Progenitor cell of endocrine pancreas (in vitro differentiated cells): ENCODE results near the gene RXRA. TPM values are rescaled to one million over a fixed set of nuclear protein-coding genes. Genes with fewer than 3 reads are reported as not detected.

Source experiments
- DNase-seq: peaks from one replicate; pipeline ENCODE4 v3.0.0; 2021; ENCODE audit warnings: low spot score; ENCODE audit not compliant: unreplicated experiment
- H3K27ac Mint-ChIP-seq: 2 replicates; pipeline ENCODE4 v1.8.0; 2021; ENCODE audit warnings: mild to moderate bottlenecking, moderate library complexity, mixed read lengths
- H3K27me3 Mint-ChIP-seq: 2 replicates; pipeline ENCODE4 v1.8.0; 2021; ENCODE audit warnings: mixed read lengths
- H3K36me3 Mint-ChIP-seq: 2 replicates; pipeline ENCODE4 v1.8.0; 2022; ENCODE audit warnings: mixed read lengths; ENCODE audit not compliant: insufficient read depth
- H3K4me1 Mint-ChIP-seq: 2 replicates; pipeline ENCODE4 v1.8.0; 2021; ENCODE audit warnings: low read depth, mixed read lengths
- H3K4me3 Mint-ChIP-seq: 2 replicates; pipeline ENCODE4 v1.8.0; 2021; ENCODE audit warnings: low read depth, mild to moderate bottlenecking, moderate library complexity, mixed read lengths
- H3K9me3 Mint-ChIP-seq: 2 replicates; pipeline ENCODE4 v1.8.0; 2021; ENCODE audit warnings: low read depth, mixed read lengths
- total RNA-seq: library from RNA; stranded (reverse); gene quantifications from 2 replicates; pipeline ENCODE4 v1.2.1, GENCODE V29; 2021
- TF ChIP-seq, protein P1 (sequence below): fragments of 200-600 bp; sonication (generic); IDR thresholded peaks from one replicate; pipeline ENCODE4 v1.5.0; 2021; ENCODE audit warnings: antibody characterized with exemption, mild to moderate bottlenecking; ENCODE audit not compliant: unreplicated experiment

The RXRA gene
- total RNA-seq, 1 donor from 2014 or later, result 64.8 TPM

DNA sequence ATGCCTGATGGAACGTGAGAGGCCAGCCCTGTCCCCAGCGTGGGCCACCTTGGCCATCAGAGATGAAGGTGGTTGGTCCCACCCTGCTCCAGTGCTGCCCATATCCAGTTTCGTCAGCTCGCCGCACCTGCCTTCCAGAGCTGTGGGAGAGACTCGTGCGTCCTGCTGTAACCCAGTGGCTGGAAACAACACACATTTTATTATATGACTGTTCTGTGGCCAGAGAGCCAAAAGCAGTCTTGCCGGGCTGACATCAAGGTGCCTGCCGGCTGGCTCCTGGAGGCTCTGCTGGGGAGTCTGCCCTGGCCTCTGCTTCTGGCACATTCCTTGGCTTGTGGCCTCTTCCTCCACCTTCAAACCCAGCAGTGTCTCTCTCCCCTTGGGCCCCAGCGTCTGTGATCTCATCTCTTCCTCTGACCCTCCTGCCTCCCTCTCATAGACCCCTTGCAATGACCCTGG is 94.7 kb downstream of the RXRA start:
- no peak overlapping the region for H3K4me3 Mint-ChIP-seq
- no peaks in the 10 kb centered on the region for H3K4me1 Mint-ChIP-seq
- H3K27ac Mint-ChIP-seq, result no peak overlapping the region
- no peaks in the 10 kb centered on the region for H3K36me3 Mint-ChIP-seq
- DNase-seq, result no peak
- no peaks in the 10 kb centered on the region for H3K9me3 Mint-ChIP-seq
- TF ChIP-seq, protein P1, sequence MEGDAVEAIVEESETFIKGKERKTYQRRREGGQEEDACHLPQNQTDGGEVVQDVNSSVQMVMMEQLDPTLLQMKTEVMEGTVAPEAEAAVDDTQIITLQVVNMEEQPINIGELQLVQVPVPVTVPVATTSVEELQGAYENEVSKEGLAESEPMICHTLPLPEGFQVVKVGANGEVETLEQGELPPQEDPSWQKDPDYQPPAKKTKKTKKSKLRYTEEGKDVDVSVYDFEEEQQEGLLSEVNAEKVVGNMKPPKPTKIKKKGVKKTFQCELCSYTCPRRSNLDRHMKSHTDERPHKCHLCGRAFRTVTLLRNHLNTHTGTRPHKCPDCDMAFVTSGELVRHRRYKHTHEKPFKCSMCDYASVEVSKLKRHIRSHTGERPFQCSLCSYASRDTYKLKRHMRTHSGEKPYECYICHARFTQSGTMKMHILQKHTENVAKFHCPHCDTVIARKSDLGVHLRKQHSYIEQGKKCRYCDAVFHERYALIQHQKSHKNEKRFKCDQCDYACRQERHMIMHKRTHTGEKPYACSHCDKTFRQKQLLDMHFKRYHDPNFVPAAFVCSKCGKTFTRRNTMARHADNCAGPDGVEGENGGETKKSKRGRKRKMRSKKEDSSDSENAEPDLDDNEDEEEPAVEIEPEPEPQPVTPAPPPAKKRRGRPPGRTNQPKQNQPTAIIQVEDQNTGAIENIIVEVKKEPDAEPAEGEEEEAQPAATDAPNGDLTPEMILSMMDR, result no peak
- no peaks in the 10 kb centered on the region for H3K27me3 Mint-ChIP-seq

DNA sequence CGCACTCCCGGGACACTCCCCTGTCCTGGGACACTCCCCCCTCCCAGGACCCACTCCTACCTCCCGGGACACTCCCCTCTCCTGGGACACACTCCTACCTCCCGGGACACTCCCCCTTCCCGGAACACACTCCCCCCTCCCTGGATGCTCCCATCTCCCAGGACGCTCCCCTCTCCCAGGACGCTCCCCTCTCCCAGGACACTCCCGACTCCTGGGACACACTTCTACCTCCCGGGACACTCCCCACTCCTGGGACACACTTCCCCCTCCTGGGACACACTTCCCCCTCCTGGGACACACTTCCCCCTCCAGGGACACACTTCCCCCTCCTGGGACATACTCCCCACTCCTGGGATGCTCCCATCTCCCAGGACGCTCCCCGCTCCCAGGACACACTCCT is 95.6 kb downstream of the RXRA start:
- Mint-ChIP-seq H3K27ac (no peak overlapping the region), H3K9me3 (no peaks in the 10 kb centered on the region), H3K4me1 (no peaks in the 10 kb centered on the region), H3K36me3 (no peaks in the 10 kb centered on the region), H3K27me3 (no peaks in the 10 kb centered on the region), H3K4me3 (no peak overlapping the region)
- TF ChIP-seq, protein P1, result no peak
- no peak for DNase-seq

DNA sequence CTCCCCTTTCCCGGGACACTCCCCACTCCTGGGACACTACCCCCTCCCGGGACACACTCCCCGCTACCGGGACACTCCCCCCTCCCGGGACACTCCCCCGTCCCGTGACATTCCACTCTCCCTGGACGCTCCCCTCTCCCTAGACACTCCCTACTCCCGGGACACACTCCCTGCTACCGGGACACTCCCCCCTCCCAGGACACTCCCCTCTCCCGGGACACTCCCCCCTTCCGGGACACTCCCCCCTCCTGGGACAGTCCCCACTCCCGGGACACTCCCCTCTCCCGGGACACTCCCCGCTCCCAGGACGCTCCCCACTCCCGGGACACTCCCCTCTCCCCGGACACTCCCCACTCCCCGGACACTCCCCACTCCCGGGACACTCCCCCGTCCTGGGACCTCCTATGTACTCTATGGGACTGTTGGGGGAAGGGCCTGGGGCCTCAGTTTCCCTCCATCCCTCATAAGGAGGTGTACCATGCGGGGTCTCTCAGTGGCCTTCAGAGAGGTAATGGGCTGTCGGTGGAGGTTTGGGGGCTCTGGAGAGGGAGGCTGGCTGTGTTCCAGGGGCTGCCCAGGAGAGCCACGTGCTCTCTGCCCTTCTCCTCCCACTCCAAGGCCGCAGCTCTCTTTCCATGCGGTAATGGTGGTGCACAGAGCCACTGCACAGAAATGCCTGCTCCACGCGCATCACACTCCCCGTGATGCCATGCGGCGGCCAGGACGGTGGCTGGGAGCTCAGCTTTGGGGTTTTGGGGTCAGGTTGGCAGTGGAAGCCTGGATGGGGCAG is 96.2 kb downstream of the RXRA start:
- no peaks in the 10 kb centered on the region for H3K27me3 Mint-ChIP-seq
- no peaks in the 10 kb centered on the region for H3K9me3 Mint-ChIP-seq
- H3K4me3 Mint-ChIP-seq, result no peak overlapping the region
- no peaks in the 10 kb centered on the region for H3K4me1 Mint-ChIP-seq
- no peaks in the 10 kb centered on the region for H3K36me3 Mint-ChIP-seq
- H3K27ac Mint-ChIP-seq, result no peak overlapping the region
- TF ChIP-seq, protein P1, result no peak
- DNase-seq, result no peak

DNA sequence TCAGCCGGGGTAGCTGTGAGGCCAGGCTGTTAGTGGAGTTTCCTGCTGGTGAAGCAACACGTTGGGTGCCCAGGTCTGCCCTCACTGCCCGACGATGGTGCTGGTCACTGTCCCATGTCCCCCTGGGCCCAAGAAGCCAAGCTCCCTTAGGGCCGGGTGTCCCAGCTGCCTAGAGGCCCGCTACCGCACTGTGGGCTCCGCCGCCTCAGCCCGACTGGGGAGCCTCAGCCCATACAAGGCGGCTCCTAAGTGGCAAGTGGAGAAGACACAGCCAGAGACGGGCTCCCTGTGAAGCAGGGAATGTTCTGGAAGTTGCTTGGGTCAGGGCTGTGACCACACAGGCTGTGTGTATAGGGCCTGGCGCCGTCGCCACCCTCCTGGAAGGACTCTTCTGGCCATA is 96.9 kb downstream of the RXRA start:
- Mint-ChIP-seq H3K4me3 (no peak overlapping the region), H3K27ac (no peak overlapping the region), H3K9me3 (no peaks in the 10 kb centered on the region), H3K4me1 (no peaks in the 10 kb centered on the region), H3K27me3 (no peaks in the 10 kb centered on the region), H3K36me3 (no peaks in the 10 kb centered on the region)
- no peak for DNase-seq
- TF ChIP-seq, protein P1, result no peak

DNA sequence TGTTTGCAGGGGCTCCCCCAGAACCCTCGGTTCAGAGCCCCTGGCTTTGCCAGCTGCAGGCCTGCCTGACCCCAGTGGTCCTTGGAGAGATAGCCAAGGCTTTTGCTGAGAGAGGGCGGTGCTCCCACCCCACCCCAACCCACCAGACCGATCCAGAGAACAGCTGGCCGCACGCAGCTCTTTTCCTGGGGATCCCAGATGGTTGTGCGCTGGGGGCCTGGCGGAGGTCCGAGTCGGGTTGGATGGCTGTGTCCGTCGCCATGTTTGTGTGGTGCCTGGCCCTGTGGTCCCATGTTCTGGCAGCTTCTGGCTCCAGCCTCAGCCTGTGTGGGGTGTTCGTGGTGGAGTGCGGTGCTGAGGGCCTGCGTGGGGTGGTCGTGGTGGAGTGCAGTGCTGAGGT is 97.5 kb downstream of the RXRA start:
- no peaks in the 10 kb centered on the region for H3K9me3 Mint-ChIP-seq
- no peak overlapping the region for H3K27ac Mint-ChIP-seq
- H3K36me3 Mint-ChIP-seq, result no peaks in the 10 kb centered on the region
- H3K4me1 Mint-ChIP-seq, result no peaks in the 10 kb centered on the region
- DNase-seq, result no peak
- TF ChIP-seq, protein P1, result no peak
- H3K27me3 Mint-ChIP-seq, result no peaks in the 10 kb centered on the region
- no peak overlapping the region for H3K4me3 Mint-ChIP-seq
